IPS-18c (cell line): ENCODE data around the gene DUSP2.

Experiments used
- H3K4me3 ChIP-seq: 2 replicates; pipeline ENCODE4 v1.7.0; 2013; ENCODE audit warnings: low read depth, mild to moderate bottlenecking, low read length, moderate library complexity; ENCODE audit not compliant: insufficient read depth
- H3K9me3 ChIP-seq: one replicate; pipeline ENCODE4 v1.6.1; 2013; ENCODE audit warnings: mild to moderate bottlenecking, low read length, moderate library complexity; ENCODE audit not compliant: control insufficient read depth, insufficient read depth

The DUSP2 gene

GRCh38 chr2:96113951-96114350 lies 31.3 kb downstream of the DUSP2 start:
- H3K9me3 ChIP-seq: peaks cover 2% of the 10 kb centered on the region
- H3K4me3 ChIP-seq: no peak overlapping the region

GRCh38 chr2:96113367-96113677 lies 31.9 kb downstream of the DUSP2 start:
- peaks cover under 1% of the 10 kb centered on the region for H3K9me3 ChIP-seq
- no peak overlapping the region for H3K4me3 ChIP-seq

- no peaks in the 10 kb centered on the region for H3K9me3 ChIP-seq
Observed at GRCh38 chr2:96112501-96113366, 32.5 kb downstream of the DUSP2 start.

GRCh38 chr2:96111823-96112500 lies 33.3 kb downstream of the DUSP2 start:
- Histone ChIP-seq H3K4me3 (no peak overlapping the region), H3K9me3 (no peaks in the 10 kb centered on the region)

More at GRCh38 chr2:96112501-96113366, 32.5 kb downstream of the DUSP2 start:
- H3K4me3 ChIP-seq: no peak overlapping the region

GRCh38 chr2:96111257-96111640 lies 34.0 kb downstream of the DUSP2 start:
- Histone ChIP-seq H3K4me3 (no peak overlapping the region), H3K9me3 (no peaks in the 10 kb centered on the region)

GRCh38 chr2:96110621-96111256 lies 34.5 kb downstream of the DUSP2 start:
- H3K4me3 ChIP-seq: no peak overlapping the region
- no peaks in the 10 kb centered on the region for H3K9me3 ChIP-seq

- peaks cover 3% of the 10 kb centered on the region for H3K9me3 ChIP-seq
- H3K4me3 ChIP-seq: no peak overlapping the region
Observed at GRCh38 chr2:96109931-96110511, 35.2 kb downstream of the DUSP2 start.

- Histone ChIP-seq H3K4me3 (no peak overlapping the region), H3K9me3 (peaks cover 3% of the 10 kb centered on the region)
Observed at GRCh38 chr2:96109361-96109680, 35.9 kb downstream of the DUSP2 start.

GRCh38 chr2:96108541-96109360 lies 36.5 kb downstream of the DUSP2 start:
- Histone ChIP-seq H3K4me3 (no peak overlapping the region), H3K9me3 (peaks cover 3% of the 10 kb centered on the region)

GRCh38 chr2:96108151-96108540 lies 37.1 kb downstream of the DUSP2 start:
- H3K9me3 ChIP-seq: peaks cover 3% of the 10 kb centered on the region
- no peak overlapping the region for H3K4me3 ChIP-seq

GRCh38 chr2:96107708-96108065 lies 37.6 kb downstream of the DUSP2 start:
- Histone ChIP-seq H3K9me3 (peaks cover 3% of the 10 kb centered on the region), H3K4me3 (no peak overlapping the region)

- Histone ChIP-seq H3K4me3 (no peak overlapping the region), H3K9me3 (peaks cover 3% of the 10 kb centered on the region)
Observed at GRCh38 chr2:96106991-96107707, 38.1 kb downstream of the DUSP2 start.

GRCh38 chr2:96105994-96106715 lies 39.1 kb downstream of the DUSP2 start:
- Histone ChIP-seq H3K9me3 (peaks cover 3% of the 10 kb centered on the region), H3K4me3 (no peak overlapping the region)

GRCh38 chr2:96105152-96105915 lies 39.9 kb downstream of the DUSP2 start:
- Histone ChIP-seq H3K4me3 (no peak overlapping the region), H3K9me3 (peaks cover 3% of the 10 kb centered on the region)

GRCh38 chr2:96104487-96104861 lies 40.8 kb downstream of the DUSP2 start:
- H3K4me3 ChIP-seq: no peak overlapping the region
- H3K9me3 ChIP-seq: peaks cover 3% of the 10 kb centered on the region
